ENCODE data around the gene MXRA7. TPM values are rescaled to one million over a fixed set of nuclear protein-coding genes. Genes with fewer than 3 reads are reported as not detected.

The MXRA7 gene
- total and polyA plus RNA-seq, 2 of the 4 experiments (the other 2 are of a cell fraction), result 168 to 231 TPM

DNA sequence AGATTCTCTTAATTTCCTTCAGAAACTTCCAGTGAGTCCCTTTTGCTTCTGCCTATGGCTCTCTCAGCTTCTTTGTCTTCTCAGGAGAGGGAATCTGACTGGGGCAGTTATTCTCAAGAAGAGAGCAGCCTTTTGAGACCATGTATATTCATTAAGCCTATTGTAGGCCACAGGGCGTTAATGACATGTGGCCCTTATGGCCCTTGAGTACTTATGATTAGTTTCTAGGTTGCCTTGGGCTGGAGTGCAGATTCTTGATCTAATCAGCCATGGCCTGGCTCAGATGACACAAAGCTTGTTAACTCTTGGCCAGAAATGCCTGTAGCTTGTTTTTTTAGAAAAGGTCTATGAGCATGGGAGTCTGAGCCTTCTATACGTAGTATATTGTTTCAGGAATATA lies 44.5 kb upstream of the MXRA7 start:
- Histone ChIP-seq H4K20me1 (ENCODE audit: insufficient read depth, low read length) (no peaks in the 10 kb centered on the region), H3K36me3 (ENCODE audit: control insufficient read depth, insufficient read depth, low read length) (peaks cover 17% of the 10 kb centered on the region), H3K79me1 (ENCODE audit: low read depth in 1 of 2, low read length in 2 of 2) (0 out of 4 replicates have a peak, but pooled peaks cover 0 to 3% of the 10 kb centered on the region in 2 experiments), H3K4me1 (ENCODE audit: control insufficient read depth, insufficient read depth, low read length) (no peaks in the 10 kb centered on the region), H4K8ac (ENCODE audit: low read depth in 2 of 2, low read length in 2 of 2) (no peak overlapping the region), H3K23ac (ENCODE audit: low read depth, low read length) (no peak overlapping the region), H3K4me3 (ENCODE audit: insufficient read depth, low read depth, low read length) (no peak overlapping the region), H3K9me3 (ENCODE audit: control insufficient read depth, insufficient read depth, low read length) (no peaks in the 10 kb centered on the region), H3K14ac (replicated peaks; ENCODE audit: low read depth, low read length) (no peak overlapping the region), H3K4me2 (ENCODE audit: low read depth, low read length) (no peak overlapping the region), H3K27me3 (ENCODE audit: control insufficient read depth, insufficient read depth, low read length) (no peaks in the 10 kb centered on the region), H3K4ac (ENCODE audit: low read depth, low read length) (no peak overlapping the region), H3K18ac (ENCODE audit: low read depth, low read length) (no peak overlapping the region), H4K5ac (ENCODE audit: low read depth, low read length) (no peak overlapping the region), H2BK5ac (ENCODE audit: low read depth, low read length, poor library complexity, severe bottlenecking) (no peak overlapping the region), H4K91ac (ENCODE audit: insufficient read depth, low read depth, low read length) (no peak overlapping the region), H3K27ac (ENCODE audit: insufficient read depth, low read length) (no peak overlapping the region), H3K56ac (ENCODE audit: extremely low read depth, insufficient read depth, low read length) (no peak overlapping the region), H2AFZ (replicated peaks; ENCODE audit: low read length, poor library complexity) (no peak overlapping the region), H3K9me1 (ENCODE audit: insufficient read depth, low read length) (peaks cover 5% of the 10 kb centered on the region; the same call in 1 of the 2 replicates), H2BK120ac (ENCODE audit: low read depth, low read length) (no peak overlapping the region), H2AK5ac (ENCODE audit: low read depth, low read length) (no peak overlapping the region), H2BK20ac (ENCODE audit: low read depth, low read length) (no peak overlapping the region), H2AK9ac (replicated peaks; ENCODE audit: low read depth, low read length, poor library complexity) (no peak overlapping the region), H2BK15ac (ENCODE audit: low read depth, low read length) (no peak overlapping the region), H3K9ac (ENCODE audit: low read depth, low read length) (no peak overlapping the region)
- no peak for ATAC-seq (ENCODE audit: low read depth)
- dilution Hi-C loops (cut with HindIII; ENCODE audit: low sequenced_read_pairs, unreplicated experiment) (no loop called here), in situ Hi-C loops (cut with MboI; ENCODE audit: low sequenced_read_pairs) (no loop called here), intact Hi-C loops (cut with micrococcal nuclease) (no loop called here)
- TF ChIP-seq BHLHE40 (IDR thresholded peaks at IDR 0.05; ENCODE audit: low read depth, low read length), result no peak
- TF ChIP-seq SMC3 (IDR thresholded peaks at IDR 0.05; ENCODE audit: low read depth, low read length), result no peak
- ChIA-PET POLR2A (ENCODE audit: unreplicated experiment) (no interaction called here), CTCF (no interaction called here)
- no peak for DNase-seq
- WGBS, 2 experiments (ENCODE audit: extremely low coverage in 2 of 2, insufficient read length in 1 of 2), result no CpG with 5 or more reads among the region's 2 CpGs
- BruUV-seq (replicated peaks), result no TSS peak

Data from IMR-90 (cell line).